GM18508 (cell line): ENCODE results near the gene IRF4.
A peak's percentile ranks its signal among the peaks of the same experiment; 100 is the strongest.
"Not testable (repeated sequence)": the region's sequence is repeated elsewhere in the genome, so short reads cannot be mapped to it uniquely, and the experiment has no call there.

ENCODE experiments used
- ATAC-seq: cut with Tn5 transposase; IDR thresholded peaks from one replicate; pipeline ENCODE4 v1.9.1; 2021; ENCODE audit warnings: moderate number of reproducible peaks; ENCODE audit not compliant: insufficient read depth, unreplicated experiment

Gene IRF4

DNA sequence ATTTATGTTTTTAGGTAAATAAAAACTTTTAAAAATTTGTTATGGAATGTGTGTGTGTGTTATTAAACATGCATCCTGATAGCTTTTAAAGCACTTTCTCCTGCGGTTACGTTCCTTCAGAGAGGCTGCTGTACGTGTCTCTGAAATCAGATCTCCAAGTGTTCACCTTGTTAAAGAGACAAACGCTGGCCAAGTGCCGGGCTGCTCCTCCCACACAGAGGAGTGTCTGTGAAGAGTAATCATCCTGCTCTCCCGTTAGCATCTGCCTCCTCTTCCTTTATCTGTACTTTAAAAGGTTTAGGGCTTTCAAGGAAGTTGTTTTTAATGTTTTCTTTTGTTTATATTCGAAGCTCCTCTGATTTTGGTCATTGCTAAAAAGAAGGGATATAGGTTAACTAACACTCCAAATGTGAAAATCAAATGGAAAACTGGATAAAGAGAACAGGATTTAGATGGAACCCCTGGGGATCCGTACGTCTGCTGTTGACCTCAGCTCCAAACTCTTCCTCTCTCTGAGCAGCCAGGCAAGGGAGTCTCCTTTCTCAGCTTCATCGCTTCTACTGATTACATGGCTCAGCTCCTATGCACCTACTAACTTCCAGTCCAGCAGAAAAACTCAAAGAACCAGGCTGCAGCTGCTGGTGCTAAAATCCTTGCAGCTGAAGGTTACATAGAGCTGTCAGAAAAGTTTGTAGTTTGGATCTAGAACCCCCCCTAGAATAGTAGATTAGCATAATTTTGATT lies 20.0 kb downstream of the IRF4 start:
- no peak for ATAC-seq

GRCh38 chr6:412146-412886 lies 20.8 kb downstream of the IRF4 start:
- ATAC-seq: no peak

DNA sequence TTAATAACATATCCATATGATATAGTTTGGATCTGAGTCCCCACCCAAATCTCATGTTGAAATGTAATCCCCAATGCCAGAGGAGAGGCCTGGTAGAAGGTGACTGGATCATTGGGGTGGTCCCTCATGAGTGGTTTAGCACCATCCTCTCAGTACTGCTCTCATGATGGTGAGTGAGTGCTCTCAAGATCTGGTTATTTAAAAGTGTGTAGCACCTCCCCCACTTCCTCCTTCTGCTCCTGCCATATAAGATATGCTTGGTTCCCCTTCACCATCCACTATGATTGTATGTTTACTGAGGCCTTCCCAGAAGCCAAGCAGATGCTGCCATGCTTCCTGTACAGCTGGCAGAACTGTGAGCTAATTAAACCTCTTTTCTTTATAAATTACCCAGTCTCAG lies 22.9 kb downstream of the IRF4 start:
- no peak for ATAC-seq

DNA sequence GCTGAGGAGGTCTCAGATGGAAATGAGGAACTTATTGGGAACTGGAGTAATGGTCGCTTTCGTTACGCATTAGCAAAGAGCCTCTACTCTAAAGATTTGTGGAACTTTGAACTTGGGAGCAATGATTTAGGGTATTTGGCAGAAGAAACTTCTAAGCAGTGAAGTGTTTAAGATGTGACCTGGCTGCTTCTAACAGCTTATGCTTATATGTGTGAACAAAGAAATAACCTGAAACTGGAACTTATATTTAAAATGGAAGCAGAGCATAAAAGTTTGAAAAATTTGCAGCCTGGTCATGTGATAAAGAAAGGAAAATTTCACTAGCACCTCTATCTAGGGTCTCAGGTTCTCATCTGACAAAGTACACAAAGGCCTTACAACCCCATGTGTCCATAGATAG lies 23.5 kb downstream of the IRF4 start:
- no peak for ATAC-seq

GRCh38 chr6:421211-421610 lies 29.7 kb downstream of the IRF4 start:
- ATAC-seq: no peak

GRCh38 chr6:422433-423054 lies 31.0 kb downstream of the IRF4 start:
- ATAC-seq: peak; percentile 53

- ATAC-seq: no peak
Measured at GRCh38 chr6:423055-423798, 31.7 kb downstream of the IRF4 start.

DNA sequence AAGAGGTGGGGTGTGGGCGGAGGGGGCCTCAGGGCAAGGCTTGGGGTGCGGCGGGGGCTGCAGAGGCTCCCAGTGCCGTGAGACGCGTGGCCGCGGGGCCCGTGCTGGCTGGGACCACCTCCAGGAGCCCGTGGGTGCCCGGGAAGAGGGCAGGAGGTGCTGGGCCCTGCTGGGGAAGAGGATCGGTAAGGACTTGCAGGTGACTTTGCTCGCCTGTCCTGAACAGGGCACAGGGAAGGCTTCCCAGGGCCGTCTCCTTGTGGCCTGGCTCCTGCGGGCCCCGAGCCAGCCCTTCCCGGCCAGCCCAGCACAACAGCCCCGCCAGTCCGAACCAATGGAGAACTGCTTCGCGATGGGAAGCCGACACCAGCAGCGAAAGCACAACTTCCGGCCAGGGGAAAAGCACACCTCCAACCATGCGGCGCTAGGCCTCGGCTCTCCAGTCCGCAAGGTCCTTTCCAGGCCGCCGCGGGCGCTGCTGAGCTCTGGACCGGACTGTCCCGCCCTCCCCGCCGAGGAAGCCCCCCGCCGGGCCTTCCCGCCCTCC lies 32.3 kb downstream of the IRF4 start:
- no peak for ATAC-seq

- ATAC-seq: no peak
Measured at GRCh38 chr6:424741-425417, 33.3 kb downstream of the IRF4 start.

DNA sequence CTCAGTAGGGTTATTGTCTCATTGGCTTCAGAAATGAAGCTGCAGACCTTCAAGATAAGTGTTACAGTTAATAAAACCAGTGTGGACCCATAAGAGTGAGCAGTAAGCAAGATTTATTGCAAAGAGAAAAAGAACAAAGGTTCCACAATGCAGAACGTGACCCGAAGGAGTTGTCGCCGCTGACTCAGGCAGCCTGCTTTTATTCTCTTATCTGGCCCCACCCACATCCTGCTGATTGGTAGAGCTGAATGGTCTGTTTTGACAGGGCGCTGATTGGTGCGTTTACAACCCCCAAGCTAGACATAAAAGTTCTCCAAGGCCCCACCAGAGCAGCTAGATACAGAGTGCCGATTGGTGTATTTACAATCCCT lies 33.9 kb downstream of the IRF4 start:
- ATAC-seq: not testable (repeated sequence)

DNA sequence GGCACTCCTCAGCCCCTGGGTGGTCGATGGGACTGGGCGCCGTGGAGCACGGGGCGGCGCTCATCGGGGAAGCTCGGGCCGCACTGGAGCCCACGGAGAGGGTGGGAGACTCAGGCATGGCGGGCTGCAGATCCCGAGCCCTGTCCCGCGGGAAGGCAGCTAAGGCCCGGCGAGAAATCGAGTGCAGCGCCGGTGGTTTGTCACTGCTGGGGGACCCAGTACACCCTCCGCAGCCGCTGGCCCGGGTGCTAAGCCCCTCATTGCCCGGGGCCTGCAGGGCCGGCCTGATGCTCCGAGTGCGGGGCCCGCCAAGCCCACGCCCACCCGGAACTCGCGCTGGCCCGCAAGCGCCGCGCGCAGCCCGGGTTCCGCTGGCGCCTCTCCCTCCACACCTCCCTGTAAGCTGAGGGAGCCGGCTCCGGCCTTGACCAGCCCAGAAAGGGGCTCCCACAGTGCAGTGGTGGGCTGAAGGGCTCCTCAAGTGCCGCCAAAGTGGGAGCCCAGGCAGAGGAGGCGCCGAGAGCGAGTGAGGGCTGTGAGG lies 34.7 kb downstream of the IRF4 start:
- not testable (repeated sequence) for ATAC-seq

GRCh38 chr6:428047-428603 lies 36.6 kb downstream of the IRF4 start:
- no peak for ATAC-seq

DNA sequence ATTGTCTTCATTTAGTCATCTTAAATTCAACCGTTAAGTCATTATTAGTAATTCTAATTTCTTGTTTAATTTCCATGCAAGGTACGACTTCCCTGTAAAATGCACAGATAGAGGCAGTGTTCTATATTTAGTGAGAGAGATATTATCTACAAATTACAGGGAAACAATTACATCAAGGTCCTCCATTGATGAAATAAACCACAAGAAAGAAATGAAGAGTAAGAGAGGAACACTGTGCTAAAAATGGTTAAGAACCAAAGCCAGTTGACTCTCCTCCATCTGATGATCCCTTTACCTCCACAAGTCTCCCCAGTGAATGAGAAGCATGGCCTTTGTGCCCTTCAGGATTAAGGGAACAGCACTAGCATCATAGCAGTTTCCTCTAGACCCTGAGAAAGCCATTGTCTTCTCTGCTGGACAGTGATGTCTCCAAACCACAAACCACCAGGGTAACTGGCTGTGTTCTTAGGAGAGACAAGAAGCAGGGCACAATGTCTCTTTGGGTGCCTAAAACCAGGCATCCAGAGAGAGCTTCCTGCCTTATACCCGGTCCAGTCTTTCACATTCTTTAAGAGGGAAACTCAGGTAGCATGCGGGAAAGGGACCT lies 38.1 kb downstream of the IRF4 start:
- ATAC-seq: no peak

- no peak for ATAC-seq
Measured at GRCh38 chr6:431504-431903, 40.0 kb downstream of the IRF4 start.

DNA sequence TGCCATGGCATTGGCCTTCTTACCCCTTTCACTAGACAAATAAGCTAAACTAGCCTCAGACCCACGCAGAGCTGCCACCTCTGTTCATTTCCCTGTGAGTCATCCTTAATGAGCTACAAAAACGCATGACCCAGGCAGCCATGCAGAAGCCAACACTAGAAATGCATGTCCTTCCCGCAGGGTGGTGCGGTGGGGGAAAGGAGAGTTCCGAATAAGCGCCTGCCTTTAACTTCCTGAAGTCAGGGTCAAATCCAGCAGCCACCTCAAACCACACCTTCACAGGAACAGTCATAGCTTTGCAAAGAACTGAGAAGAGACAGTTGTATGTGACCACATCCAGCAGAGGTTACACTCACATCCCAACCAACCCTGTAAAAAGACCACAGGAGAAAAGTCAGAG lies 40.4 kb downstream of the IRF4 start:
- no peak for ATAC-seq

DNA sequence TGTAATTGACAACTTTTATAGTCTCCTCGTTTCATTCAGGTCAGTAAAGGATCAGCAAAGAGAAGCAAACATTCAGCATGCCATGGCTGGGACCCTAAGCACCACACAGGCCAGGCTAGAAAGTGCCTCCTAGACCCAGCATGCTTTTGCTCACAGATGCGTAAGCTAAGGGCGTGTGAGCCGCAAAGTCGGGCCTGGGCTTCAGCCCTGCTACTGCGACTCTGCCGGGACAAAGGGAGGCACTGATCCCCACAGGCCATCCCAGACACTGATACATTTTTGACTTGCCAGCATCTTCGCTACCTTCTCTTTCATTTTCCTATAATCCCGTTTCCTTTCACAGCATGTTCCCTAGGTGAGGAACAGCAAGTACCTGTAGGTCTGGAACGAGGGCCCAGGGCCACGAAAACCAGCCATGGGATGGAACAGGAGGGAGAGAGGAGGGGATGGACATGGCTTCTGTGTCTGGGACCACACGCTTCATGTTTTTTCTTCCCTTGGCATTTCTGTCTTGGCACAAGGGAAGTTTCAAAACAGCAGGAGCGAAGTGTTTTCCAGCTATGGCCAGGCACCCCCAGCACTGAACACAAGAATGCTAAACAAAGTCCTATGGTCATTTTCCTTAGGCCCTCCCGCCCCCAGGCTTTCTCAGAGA lies 42.6 kb downstream of the IRF4 start:
- no peak for ATAC-seq

- ATAC-seq: no peak
Measured at GRCh38 chr6:435441-436307, 44.1 kb downstream of the IRF4 start.
